GM21717 (cell line): ENCODE measurements around the gene RAG1.
A peak's percentile ranks its signal among the peaks of the same experiment; 100 is the strongest.
"Not testable (repeated sequence)": the region's sequence is repeated elsewhere in the genome, so short reads cannot be mapped to it uniquely, and the experiment has no call there.

Source experiments
- ATAC-seq: cut with Tn5 transposase; IDR thresholded peaks from one replicate; pipeline ENCODE4 v1.9.1; 2021; ENCODE audit warnings: mild to moderate bottlenecking, moderate library complexity; ENCODE audit not compliant: unreplicated experiment

Gene RAG1

DNA sequence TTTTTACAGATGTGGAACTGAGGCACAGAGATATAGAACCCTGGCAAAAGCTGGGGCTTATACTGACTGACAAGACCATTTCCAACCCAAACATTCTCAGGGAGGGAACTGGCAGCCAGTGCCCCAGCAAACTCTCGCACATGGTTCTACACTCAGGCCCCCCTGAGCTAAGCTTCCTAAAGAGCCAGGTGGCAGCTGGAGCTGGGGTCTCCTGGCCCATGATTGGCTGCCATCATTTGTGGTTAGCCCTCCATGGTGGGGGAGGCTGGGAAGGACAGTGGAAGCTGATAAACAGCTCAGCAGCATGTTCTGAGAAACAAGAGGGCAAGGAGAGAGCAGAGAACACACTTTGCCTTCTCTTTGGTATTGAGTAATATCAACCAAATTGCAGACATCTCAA is at the start of gene RAG1:
Gene RAG1 (plus strand): TSS at position 314 of the 400 bp plus-strand sequence. CDS start 5,298 bp downstream, outside the sequence.
- no peak for ATAC-seq

GRCh38 chr11:36530840-36531239 is 37.0 kb upstream of the RAG1 start:
- no peak for ATAC-seq

GRCh38 chr11:36532941-36533601 is 34.7 kb upstream of the RAG1 start:
- ATAC-seq = no peak

DNA sequence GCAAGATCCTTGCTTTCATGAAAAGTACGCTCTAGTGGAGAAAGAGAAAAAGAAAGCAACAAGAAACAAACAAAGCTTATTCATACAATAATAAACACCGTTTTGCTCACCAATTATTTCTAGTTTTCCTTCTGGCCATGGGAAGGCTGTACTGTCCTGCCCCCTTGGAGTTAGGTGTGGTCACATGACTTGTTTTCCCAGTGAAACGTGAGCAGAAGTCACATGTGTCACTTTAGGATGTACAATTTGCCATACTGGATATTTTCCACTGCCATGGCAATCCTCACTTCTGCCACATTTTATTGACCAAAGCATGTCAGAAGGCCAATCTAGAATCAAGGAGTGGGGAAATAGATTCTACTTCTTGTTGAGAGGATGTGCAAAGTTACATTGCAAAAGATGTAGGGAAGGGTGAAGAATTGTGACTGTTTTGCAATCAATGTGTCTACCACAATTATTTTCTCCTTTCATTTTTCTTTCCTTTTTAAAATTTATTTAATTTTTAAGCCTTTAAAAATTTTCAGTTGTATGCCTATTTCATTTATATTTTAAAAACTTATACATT is 33.4 kb upstream of the RAG1 start:
- no peak for ATAC-seq

DNA sequence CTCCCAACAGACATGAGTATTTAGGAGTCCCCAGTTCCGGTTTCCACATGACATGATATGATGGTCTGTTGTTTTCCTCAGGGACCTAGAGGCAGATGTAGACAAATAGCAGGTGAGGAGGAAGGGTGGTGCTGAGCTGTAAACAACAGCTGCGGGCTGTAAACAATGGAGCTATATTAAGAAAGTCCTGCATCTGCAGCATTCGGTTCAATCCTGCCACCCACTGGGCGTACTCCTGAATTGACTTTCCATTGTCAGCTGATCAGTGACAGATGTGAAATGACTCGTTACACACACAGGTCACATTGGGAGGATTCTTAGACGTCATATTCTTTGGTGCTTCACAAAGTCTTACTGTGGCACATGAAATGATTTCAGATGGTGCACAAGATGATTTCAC is 26.8 kb upstream of the RAG1 start:
- peak; percentile 99 for ATAC-seq

DNA sequence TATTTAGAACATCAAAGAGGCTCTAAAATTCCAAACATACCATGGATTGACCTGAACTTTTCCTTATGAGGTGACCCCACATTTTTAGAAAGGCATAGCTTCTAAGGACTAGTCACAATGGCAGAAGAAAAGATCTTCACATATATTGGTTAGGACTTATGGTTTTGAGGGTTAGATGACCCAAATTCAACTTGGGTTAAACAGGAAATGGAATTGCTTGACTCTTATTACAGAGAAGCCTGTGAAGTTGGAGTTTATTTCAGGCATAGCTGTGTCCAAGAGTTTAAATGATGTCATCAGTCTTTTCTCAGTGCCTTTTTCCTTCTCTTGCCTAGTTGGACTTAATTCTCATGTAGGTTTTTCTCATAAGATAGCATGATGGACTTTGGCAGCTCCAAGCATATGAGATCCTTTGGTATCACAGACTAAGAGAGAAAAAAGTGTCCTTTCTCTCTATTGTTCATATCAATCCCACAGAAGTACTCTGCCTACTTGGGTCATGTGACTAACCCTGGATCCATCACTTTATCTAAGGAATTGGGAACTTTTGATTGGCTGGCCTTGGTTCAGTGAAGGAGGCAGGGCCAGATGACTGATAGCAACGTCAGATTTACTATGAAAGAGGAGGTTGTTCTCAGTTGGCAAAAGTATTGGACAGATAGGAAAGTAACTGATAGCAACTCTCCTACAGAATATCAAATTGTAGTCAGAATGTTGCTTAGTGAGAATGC is 17.3 kb upstream of the RAG1 start:
- no peak for ATAC-seq

- ATAC-seq = not testable (repeated sequence)
Measured at GRCh38 chr11:36557390-36557789, 10.4 kb upstream of the RAG1 start.

GRCh38 chr11:36557991-36558390 is 9.8 kb upstream of the RAG1 start:
- no peak for ATAC-seq

GRCh38 chr11:36558571-36559413 is 9.0 kb upstream of the RAG1 start:
- peak; percentile 97 for ATAC-seq

DNA sequence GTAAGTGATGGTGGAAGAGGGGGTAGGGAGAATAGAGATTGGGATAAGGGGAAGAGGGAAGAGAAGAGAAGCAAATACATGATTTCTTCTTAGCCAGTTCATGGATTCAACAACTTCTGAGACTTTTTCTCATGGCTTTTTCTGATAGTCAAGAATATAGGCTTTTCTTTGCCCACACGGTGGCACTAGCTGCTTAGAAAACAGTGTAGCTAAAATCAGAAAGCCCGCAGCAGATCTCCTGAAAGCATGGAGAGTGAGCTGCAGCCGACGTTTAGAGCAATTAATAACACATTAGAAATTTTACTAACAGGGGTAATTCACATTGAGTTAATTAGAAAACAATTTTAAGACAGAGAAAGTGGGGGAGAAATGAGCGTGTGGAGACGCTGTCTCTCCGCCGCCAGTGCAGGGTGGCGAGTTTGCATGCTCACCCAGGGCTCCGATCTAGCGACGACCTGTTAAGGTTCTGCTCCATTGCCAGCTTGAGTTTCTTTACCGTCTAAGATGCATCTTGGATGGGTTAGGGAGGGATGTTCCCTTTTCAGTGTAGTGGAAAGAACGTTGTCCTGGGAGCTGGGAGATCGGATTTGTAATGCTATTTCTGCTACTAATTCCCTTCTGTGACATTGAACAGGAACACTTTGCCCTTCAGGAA is 3.3 kb upstream of the RAG1 start:
- peak; percentile 61 for ATAC-seq

DNA sequence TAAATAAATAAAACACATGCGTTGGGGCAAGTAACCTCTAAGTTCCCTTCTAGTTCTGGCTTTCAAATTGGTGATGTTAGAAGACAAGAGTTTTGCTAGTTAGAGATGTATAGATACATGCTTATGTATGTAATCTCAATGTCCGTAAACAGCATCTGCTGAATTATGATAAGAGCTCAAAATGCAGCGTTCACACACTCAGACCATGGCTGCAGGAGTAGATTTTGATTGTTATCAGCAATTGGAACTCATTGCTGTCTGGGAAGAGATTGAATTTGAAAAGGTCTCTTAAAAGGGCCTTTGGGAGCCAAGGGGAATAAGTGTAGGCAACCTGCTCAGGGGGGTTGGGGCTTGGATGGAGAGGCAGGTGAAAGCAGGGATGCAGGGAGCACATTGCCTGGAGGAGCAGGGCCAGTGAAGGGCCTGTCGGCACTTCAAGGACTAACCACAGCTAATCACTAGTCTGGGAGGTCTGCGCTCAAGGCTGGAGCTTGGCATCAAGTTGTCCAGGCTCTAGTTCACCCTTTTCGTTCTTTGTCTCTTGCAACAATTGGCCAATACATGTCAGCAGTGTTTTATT is 2.7 kb upstream of the RAG1 start:
- ATAC-seq = no peak

- no peak for ATAC-seq
Measured at GRCh38 chr11:36566407-36567053, 1.3 kb upstream of the RAG1 start.

DNA sequence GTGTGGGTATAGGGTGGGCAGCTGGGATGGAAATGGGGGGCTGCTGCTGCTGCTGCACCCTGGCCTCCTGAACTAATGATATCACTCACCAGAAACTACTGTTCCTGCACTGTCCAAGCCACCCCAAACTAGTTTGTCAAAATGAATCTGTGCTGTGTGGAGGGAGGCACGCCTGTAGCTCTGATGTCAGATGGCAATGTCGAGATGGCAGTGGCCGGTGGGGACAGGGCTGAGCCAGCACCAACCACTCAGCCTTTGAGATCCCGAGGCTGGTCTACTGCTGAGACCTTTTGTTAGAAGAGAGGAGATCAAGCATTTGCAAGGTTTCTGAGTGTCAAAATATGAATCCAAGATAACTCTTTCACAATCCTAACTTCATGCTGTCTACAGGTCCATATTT is 1.3 kb downstream of the RAG1 start:
- no peak for ATAC-seq

DNA sequence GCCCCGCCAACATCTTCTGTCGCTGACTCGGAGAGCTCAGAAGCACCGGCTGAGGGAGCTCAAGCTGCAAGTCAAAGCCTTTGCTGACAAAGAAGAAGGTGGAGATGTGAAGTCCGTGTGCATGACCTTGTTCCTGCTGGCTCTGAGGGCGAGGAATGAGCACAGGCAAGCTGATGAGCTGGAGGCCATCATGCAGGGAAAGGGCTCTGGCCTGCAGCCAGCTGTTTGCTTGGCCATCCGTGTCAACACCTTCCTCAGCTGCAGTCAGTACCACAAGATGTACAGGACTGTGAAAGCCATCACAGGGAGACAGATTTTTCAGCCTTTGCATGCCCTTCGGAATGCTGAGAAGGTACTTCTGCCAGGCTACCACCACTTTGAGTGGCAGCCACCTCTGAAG is 6.7 kb downstream of the RAG1 start:
- no peak for ATAC-seq

- no peak for ATAC-seq
Measured at GRCh38 chr11:36577373-36577772, 9.6 kb downstream of the RAG1 start.

GRCh38 chr11:36577859-36578258 is 10.1 kb downstream of the RAG1 start:
- ATAC-seq = no peak

GRCh38 chr11:36578458-36578857 is 10.7 kb downstream of the RAG1 start:
- no peak for ATAC-seq

DNA sequence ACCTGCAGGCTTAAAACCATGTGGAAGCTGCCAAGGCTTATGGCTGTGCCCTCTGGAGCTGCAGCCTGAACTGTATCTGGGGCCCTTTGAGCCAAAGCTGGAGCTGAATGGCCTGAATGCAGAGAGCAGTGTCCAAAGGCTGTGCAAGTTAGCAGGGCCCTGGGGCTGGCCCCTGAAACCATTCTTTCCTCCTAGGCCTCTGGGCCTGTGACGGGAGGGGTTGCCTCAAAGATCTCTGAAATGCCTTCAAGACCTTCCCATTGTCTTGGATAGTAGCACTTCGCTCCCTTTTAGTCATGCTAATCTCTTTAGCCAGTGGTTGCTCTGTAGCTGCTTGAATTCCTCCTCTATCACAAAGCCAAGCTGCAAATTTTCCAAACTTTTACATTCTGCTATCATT is 13.7 kb downstream of the RAG1 start:
- ATAC-seq = no peak

DNA sequence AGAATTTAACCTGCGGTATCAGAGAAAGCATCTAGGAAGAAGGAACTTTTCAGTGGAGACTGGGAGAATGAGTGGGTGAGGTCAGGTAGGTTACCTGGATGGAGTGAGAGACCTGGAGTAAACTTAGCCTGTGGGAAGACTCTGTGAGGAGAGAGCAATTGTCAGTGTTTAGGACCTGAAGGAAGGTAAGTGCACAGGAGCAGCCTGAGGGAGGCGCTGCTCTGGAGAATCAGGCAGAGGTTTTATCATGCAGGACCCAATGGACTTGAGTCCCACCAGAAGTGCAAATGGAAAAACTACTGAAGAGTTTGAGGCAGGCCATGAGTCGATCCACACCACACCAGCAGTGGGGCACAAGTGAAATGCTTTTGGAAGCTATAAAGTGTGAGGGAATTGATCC is 15.9 kb downstream of the RAG1 start:
- no peak for ATAC-seq

DNA sequence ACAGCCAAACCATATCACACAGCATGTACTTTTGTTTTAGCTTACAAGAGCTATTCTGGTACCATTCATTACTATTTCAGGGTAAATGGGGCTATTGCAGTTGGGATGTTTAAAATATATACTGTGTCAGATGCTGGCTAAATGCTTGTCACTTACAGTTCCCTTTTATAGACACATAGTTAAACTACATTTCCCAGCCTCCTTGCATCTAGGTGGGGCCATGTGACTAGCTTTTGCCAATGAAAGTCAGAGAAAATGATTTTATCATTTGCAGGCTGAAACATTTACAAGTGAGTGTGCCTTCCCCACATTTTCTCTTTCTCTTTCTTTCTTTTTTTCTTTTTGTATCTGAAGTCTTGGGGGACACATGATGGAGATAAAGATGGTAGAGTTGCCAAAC is 18.7 kb downstream of the RAG1 start:
- no peak for ATAC-seq
